Small intestine (tissue), 7 donors: ENCODE data around the gene TNRC6B. TPM values are rescaled to one million over a fixed set of nuclear protein-coding genes. Genes with fewer than 3 reads are reported as not detected.
A peak's percentile ranks its signal among the peaks of the same experiment; 100 is the strongest.
"Not testable (repeated sequence)": the region's sequence is repeated elsewhere in the genome, so short reads cannot be mapped to it uniquely, and the experiment has no call there.

ENCODE experiments used
- DNase-seq, 2 donors: peaks; one replicate each; pipeline versions ENCODE4 v3.0.0 to v3.0.0-alpha.2; 2013
- FAIRE-seq: peaks from 2 replicates; lab custom pipeline; 2012; peaks lifted over from hg19 to GRCh38; lab: Jason Lieb, UNC
- H3K27ac ChIP-seq, 3 donors: one replicate each; pipeline ENCODE4 v1.5.1; 2013; ENCODE audit warnings: low read length in 2 of 3, mild to moderate bottlenecking in 2 of 3, control low read depth in 1 of 3, inconsistent platforms in 1 of 3, low read depth in 1 of 3, moderate library complexity in 1 of 3
- H3K27me3 ChIP-seq, 3 donors: one replicate each; pipeline ENCODE4 v1.6.1; 2013; ENCODE audit warnings: low read length in 3 of 3, inconsistent platforms in 1 of 3; ENCODE audit not compliant: control insufficient read depth in 3 of 3, insufficient read depth in 3 of 3
- H3K36me3 ChIP-seq, 3 donors: one replicate each; pipeline ENCODE4 v1.6.1; 2013; ENCODE audit warnings: low read length in 3 of 3, inconsistent platforms in 1 of 3, low read depth in 1 of 3, mild to moderate bottlenecking in 1 of 3, moderate library complexity in 1 of 3; ENCODE audit not compliant: control insufficient read depth in 3 of 3, insufficient read depth in 2 of 3
- H3K4me1 ChIP-seq, 3 donors: one replicate each; pipeline ENCODE4 v1.6.1; 2013; ENCODE audit warnings: low read length in 2 of 3, inconsistent platforms in 1 of 3, low read depth in 1 of 3, mild to moderate bottlenecking in 1 of 3, moderate library complexity in 1 of 3; ENCODE audit not compliant: control insufficient read depth in 3 of 3, insufficient read depth in 2 of 3
- H3K4me3 ChIP-seq, 3 donors: one replicate each; pipeline ENCODE4 v1.5.1; 2013; ENCODE audit warnings: low read length in 3 of 3, control low read depth in 1 of 3, inconsistent platforms in 1 of 3, low read depth in 1 of 3, mild to moderate bottlenecking in 1 of 3, moderate library complexity in 1 of 3
- H3K9me3 ChIP-seq, 2 donors: one replicate each; pipeline ENCODE4 v1.6.1; 2013; ENCODE audit warnings: low read depth in 1 of 2, low read length in 1 of 2; ENCODE audit not compliant: control insufficient read depth in 2 of 2, insufficient read depth in 1 of 2
- WGBS, 3 donors: extraction: QIAGEN DNeasy Blood & Tissue Kit; methylation state at CpG; one replicate each; pipeline ENCODE4 v1.1.7; 2013; 5-methylcytosine and 5-hydroxymethylcytosine counted together
- polyA plus RNA-seq, 4 donors: library from polyadenylated mRNA; stranded (reverse) in 3 of 4; unstranded in 1 of 4; fragments of 200-250 nt in 3 of 4; fragments of 120-200 nt in 1 of 4; gene quantifications; one replicate each; pipeline versions ENCODE4 v1.2.1 to v1.2.3, GENCODE V29; 2013
- donor health status: healthy with polysubstance abuse.
- donor health status: control.
- donor health status: control.
- donor health status: Bipolar disorder and iron deficiency.
- donor health status: healthy.

The TNRC6B gene
- polyA plus RNA-seq, 4 donors, result 2.2 to 9.6 (median 5.9) TPM

- H3K4me1 ChIP-seq, result peaks cover 4 to 28% (median 20%) of the 10 kb centered on the region in 3 donors
Observed at GRCh38 chr22:40189997-40190396, 12.3 kb downstream of the TNRC6B start.

GRCh38 chr22:40190501-40190900 lies 12.8 kb downstream of the TNRC6B start:
- Histone ChIP-seq H3K4me1 (peaks cover 4 to 27% (median 18%) of the 10 kb centered on the region in 3 donors), H3K9me3 (no peaks in the 10 kb centered on the region), H3K27me3 (no peaks in the 10 kb centered on the region), H3K27ac (peak overlapping the region in 2 of 3 donors; percentile 32 to 52), H3K4me3 (no peak overlapping the region), H3K36me3 (peaks cover 0 to 3% (median 0%) of the 10 kb centered on the region in 3 donors)
- FAIRE-seq (no peak), DNase-seq (peak; percentile 77 to 88)
- WGBS, 3 donors, result 29 to 46% (median 34%) methylated on average over 2 of the region's 2 CpGs

More at GRCh38 chr22:40189997-40190396, 12.3 kb downstream of the TNRC6B start:
- peak overlapping the region in 1 of 3 donors; percentile 41 for H3K27ac ChIP-seq
- H3K27me3 ChIP-seq, result no peaks in the 10 kb centered on the region
- no peaks in the 10 kb centered on the region for H3K9me3 ChIP-seq
- 18 to 69% (median 35%) methylated on average over 1 of the region's 1 CpG for WGBS, 3 donors
- H3K36me3 ChIP-seq, result peaks cover 0 to 3% (median 0%) of the 10 kb centered on the region in 3 donors
- no peak for FAIRE-seq
- no peak overlapping the region for H3K4me3 ChIP-seq
- peak in 1 of 2 donors; percentile 28 for DNase-seq

GRCh38 chr22:40193429-40194421 lies 16.0 kb downstream of the TNRC6B start:
- peaks cover 4 to 25% (median 17%) of the 10 kb centered on the region in 3 donors for H3K4me1 ChIP-seq
- H3K27ac ChIP-seq, result no peak overlapping the region
- FAIRE-seq (no peak), DNase-seq (peak; percentile 16 to 41)
- peaks cover 0 to 3% (median 2%) of the 10 kb centered on the region in 3 donors for H3K36me3 ChIP-seq
- no peaks in the 10 kb centered on the region for H3K9me3 ChIP-seq
- 73 to 80% (median 79%) methylated on average over 13 of the region's 13 CpGs for WGBS, 3 donors
- H3K4me3 ChIP-seq, result no peak overlapping the region
- H3K27me3 ChIP-seq, result no peaks in the 10 kb centered on the region

- H3K27me3 ChIP-seq, result no peaks in the 10 kb centered on the region
- FAIRE-seq (no peak), DNase-seq (no peak)
- H3K9me3 ChIP-seq, result no peaks in the 10 kb centered on the region
- H3K4me3 ChIP-seq, result no peak overlapping the region
- WGBS, 3 donors, result 65 to 83% (median 76%) methylated on average over 3 of the region's 3 CpGs
- H3K36me3 ChIP-seq, result peaks cover 0 to 4% (median 2%) of the 10 kb centered on the region in 3 donors
- H3K4me1 ChIP-seq, result peaks cover 4 to 21% (median 14%) of the 10 kb centered on the region in 3 donors
- peak overlapping the region in 1 of 3 donors; percentile 19 for H3K27ac ChIP-seq
Observed at GRCh38 chr22:40194656-40195055, 16.9 kb downstream of the TNRC6B start.

- no peaks in the 10 kb centered on the region for H3K27me3 ChIP-seq
- DNase-seq, result no peak
- H3K4me1 ChIP-seq, result peaks cover 0 to 5% (median 2%) of the 10 kb centered on the region in 3 donors
- H3K27ac ChIP-seq, result no peak overlapping the region
- H3K9me3 ChIP-seq, result no peaks in the 10 kb centered on the region
- H3K4me3 ChIP-seq, result no peak overlapping the region
- FAIRE-seq, result no peak
- peaks cover 0 to 7% (median 2%) of the 10 kb centered on the region in 3 donors for H3K36me3 ChIP-seq
- WGBS, 3 donors, result 63 to 76% (median 73%) methylated on average over 7 of the region's 7 CpGs
Observed at GRCh38 chr22:40196628-40197360, 19.1 kb downstream of the TNRC6B start.

GRCh38 chr22:40197421-40197820 lies 19.7 kb downstream of the TNRC6B start:
- H3K27me3 ChIP-seq, H3K9me3 ChIP-seq, H3K36me3 ChIP-seq, DNase-seq, FAIRE-seq, H3K4me3 ChIP-seq, H3K4me1 ChIP-seq, H3K27ac ChIP-seq: not testable (repeated sequence)
- 79 to 85% (median 83%) methylated on average over 9 of the region's 9 CpGs for WGBS, 3 donors

GRCh38 chr22:40198733-40199132 lies 21.0 kb downstream of the TNRC6B start:
- Histone ChIP-seq H3K27ac (no peak overlapping the region), H3K4me3 (no peak overlapping the region), H3K4me1 (peaks cover 0 to 11% (median 0%) of the 10 kb centered on the region in 3 donors), H3K27me3 (no peaks in the 10 kb centered on the region), H3K9me3 (no peaks in the 10 kb centered on the region), H3K36me3 (peaks cover 0 to 8% (median 2%) of the 10 kb centered on the region in 3 donors)
- DNase-seq (no peak), FAIRE-seq (no peak)
- WGBS, 3 donors, result 89 to 98% (median 93%) methylated on average over 3 of the region's 3 CpGs

- 94 to 98% (median 94%) methylated on average over 2 of the region's 2 CpGs for WGBS, 3 donors
- DNase-seq (no peak), FAIRE-seq (no peak)
- H3K4me1 ChIP-seq, result peaks cover 0 to 13% (median 1%) of the 10 kb centered on the region in 3 donors
- peaks cover 0 to 9% (median 2%) of the 10 kb centered on the region in 3 donors for H3K36me3 ChIP-seq
- H3K9me3 ChIP-seq, result no peaks in the 10 kb centered on the region
- no peak overlapping the region for H3K27ac ChIP-seq
- no peaks in the 10 kb centered on the region for H3K27me3 ChIP-seq
- H3K4me3 ChIP-seq, result no peak overlapping the region
Observed at GRCh38 chr22:40199223-40199622, 21.5 kb downstream of the TNRC6B start.
